SU-DHL-6 (cell line): ENCODE measurements around the gene SLC25A44.

Experiments used
- EZH2phosphoT487 ChIP-seq: fragments of 200-600 bp; sonication (generic), shearing (Covaris generic); conservative IDR thresholded peaks from 2 replicates; pipeline ENCODE4 v1.6.1; 2018; ENCODE audit warnings: mild to moderate bottlenecking, antibody characterized with exemption, low read length, moderate library complexity, mixed read lengths
- TF ChIP-seq, protein P1 (sequence below): fragments of 200-600 bp; sonication (generic); IDR thresholded peaks from one replicate; pipeline ENCODE4 v1.5.1; 2017; ENCODE audit warnings: antibody characterized with exemption, mild to moderate bottlenecking, low read length, moderate library complexity; ENCODE audit not compliant: insufficient read depth, poor library complexity, severe bottlenecking

DNA sequence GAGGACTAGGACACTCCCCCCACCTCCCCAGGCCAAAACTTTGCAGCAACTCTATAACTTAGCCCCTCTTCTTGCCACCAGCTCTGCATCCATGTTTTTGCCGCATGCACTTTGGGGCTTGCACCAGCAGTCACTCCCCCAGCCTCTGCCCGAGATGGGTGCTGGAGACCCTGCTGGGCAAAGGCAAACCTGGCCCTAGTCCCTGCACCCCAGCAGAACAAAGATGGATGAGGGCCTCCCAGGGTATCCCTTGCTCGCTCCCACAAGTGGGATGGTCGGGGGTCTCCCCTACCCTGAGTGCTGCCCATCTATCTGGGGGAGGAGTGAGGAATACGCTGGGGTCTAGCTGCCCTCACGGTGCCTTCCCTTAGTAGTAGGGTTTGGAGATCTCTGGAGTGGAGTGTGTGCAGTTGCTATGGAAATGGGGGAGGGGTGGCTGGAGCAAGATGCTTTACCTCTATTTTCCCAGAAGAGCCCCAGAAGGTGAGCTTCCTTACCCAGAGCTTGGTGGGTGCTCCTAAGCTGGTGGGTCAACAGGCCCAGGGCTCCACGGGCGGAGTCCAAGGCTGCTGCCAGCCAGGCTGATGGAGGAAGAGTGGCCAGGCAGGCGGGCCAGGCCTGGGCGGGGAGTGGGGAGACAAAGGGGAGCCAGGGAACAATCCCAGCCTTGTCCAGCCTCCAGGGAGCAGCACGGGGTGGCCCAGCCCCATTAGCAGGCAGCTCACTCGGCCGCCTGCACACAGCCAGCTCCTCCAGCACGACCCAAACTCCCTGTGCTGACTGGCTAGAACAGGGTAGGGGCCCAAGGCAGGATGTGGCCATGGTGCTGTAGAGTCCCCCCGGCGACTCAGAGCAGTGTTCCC lies 53.8 kb downstream of the SLC25A44 start, which contains the start of gene PAQR6:
- TF ChIP-seq, protein P1, sequence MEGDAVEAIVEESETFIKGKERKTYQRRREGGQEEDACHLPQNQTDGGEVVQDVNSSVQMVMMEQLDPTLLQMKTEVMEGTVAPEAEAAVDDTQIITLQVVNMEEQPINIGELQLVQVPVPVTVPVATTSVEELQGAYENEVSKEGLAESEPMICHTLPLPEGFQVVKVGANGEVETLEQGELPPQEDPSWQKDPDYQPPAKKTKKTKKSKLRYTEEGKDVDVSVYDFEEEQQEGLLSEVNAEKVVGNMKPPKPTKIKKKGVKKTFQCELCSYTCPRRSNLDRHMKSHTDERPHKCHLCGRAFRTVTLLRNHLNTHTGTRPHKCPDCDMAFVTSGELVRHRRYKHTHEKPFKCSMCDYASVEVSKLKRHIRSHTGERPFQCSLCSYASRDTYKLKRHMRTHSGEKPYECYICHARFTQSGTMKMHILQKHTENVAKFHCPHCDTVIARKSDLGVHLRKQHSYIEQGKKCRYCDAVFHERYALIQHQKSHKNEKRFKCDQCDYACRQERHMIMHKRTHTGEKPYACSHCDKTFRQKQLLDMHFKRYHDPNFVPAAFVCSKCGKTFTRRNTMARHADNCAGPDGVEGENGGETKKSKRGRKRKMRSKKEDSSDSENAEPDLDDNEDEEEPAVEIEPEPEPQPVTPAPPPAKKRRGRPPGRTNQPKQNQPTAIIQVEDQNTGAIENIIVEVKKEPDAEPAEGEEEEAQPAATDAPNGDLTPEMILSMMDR = no peak
- TF ChIP-seq EZH2phosphoT487 = no peak
